Cardiac fibroblast (primary cell): ENCODE results near the gene TMEM208.

ENCODE experiments used
- DNase-seq, 2 donors: peaks; one replicate each; pipeline versions ENCODE4 v3.0.0 to v3.0.0-alpha.2; 2010; ENCODE audit warnings: low read depth in 2 of 2
- H3K4me3 ChIP-seq, 2 donors: replicated peaks in 1 of 2; 1 replicate in 1 of 2; 2 replicates in 1 of 2; pipeline ENCODE4 v1.5.1; 2011; ENCODE audit warnings: low read depth in 2 of 2, low read length in 2 of 2, mild to moderate bottlenecking in 2 of 2, moderate library complexity in 1 of 2
- TF ChIP-seq, protein P1 (sequence below): IDR thresholded peaks from one replicate; pipeline ENCODE4 v1.5.1; 2011; ENCODE audit warnings: low read depth, mild to moderate bottlenecking, low read length, inconsistent platforms

TMEM208 gene

DNA sequence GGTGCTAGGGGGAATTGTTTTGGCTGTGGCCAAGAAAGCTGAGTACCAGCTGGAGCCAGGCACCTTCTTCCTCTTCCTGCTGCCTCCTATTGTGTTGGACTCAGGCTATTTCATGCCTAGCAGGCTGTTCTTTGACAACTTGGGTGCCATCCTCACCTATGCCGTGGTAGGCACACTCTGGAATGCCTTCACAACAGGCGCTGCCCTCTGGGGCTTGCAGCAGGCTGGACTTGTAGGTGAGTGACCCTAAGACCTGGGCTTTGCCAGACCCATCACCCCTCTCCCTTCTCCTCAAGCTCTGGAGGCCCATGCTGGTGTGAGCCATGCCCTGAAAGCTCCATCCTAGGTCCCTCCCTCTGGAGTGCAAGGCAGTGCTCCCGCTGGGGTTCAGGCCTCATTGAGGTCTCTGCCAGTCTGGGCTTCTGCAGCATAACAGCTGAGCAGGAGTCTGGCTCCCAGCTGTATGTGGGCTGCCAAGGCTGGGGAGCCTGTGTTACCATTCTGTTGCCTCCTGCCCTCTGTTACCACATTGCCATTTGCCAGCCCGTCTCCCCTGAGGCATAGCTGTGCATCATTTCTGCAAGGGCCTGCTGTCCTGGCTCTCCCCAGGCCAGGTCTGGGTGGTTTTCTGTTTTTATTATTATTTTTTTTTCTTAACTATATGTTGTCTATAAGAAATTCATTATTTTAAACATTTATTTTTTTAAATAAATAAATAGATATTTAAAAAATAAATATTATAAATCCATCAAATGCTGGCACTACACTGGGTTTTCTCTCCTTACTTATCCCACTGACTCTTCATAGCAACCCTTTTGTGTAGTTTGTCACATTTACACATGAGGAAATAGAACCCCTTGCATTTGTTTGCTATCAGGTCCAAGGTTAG, 25.9 kb downstream of the TMEM208 start:
- no peak overlapping the region for H3K4me3 ChIP-seq
- TF ChIP-seq, protein P1, sequence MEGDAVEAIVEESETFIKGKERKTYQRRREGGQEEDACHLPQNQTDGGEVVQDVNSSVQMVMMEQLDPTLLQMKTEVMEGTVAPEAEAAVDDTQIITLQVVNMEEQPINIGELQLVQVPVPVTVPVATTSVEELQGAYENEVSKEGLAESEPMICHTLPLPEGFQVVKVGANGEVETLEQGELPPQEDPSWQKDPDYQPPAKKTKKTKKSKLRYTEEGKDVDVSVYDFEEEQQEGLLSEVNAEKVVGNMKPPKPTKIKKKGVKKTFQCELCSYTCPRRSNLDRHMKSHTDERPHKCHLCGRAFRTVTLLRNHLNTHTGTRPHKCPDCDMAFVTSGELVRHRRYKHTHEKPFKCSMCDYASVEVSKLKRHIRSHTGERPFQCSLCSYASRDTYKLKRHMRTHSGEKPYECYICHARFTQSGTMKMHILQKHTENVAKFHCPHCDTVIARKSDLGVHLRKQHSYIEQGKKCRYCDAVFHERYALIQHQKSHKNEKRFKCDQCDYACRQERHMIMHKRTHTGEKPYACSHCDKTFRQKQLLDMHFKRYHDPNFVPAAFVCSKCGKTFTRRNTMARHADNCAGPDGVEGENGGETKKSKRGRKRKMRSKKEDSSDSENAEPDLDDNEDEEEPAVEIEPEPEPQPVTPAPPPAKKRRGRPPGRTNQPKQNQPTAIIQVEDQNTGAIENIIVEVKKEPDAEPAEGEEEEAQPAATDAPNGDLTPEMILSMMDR = no peak
- no peak for DNase-seq

DNA sequence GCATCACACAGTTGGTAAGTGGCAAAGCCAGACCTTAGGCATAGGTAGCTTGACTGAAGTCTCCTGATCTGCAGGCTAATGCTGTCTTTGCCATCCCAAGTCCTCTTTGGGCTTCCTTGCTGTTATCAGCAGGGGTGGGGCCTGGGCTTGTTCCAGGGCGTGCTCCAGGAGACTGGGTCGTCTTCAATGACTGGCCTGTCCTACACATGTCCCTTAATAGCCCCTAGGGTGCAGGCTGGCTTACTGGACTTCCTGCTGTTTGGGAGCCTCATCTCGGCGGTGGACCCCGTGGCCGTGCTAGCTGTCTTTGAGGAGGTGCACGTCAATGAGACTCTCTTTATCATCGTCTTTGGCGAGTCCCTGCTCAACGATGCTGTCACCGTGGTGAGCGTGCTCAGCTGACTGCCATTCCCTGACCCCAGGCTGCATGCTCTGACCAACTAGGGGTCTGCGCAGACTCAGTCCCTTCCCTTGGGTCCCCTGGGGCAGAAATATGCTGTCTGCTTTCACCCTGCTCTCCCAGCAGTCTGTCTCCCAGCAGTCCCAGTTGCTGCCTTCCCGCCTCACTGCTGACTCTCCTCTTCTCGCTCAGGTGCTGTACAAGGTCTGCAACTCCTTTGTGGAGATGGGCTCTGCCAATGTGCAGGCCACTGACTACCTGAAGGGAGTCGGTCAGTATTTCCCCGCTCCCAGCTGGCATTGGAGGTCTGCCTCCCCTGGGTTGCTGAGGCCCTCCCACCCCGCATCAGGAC, 28.0 kb downstream of the TMEM208 start:
- H3K4me3 ChIP-seq = no peak overlapping the region
- DNase-seq = no peak
- TF ChIP-seq, protein P1 = no peak

DNA sequence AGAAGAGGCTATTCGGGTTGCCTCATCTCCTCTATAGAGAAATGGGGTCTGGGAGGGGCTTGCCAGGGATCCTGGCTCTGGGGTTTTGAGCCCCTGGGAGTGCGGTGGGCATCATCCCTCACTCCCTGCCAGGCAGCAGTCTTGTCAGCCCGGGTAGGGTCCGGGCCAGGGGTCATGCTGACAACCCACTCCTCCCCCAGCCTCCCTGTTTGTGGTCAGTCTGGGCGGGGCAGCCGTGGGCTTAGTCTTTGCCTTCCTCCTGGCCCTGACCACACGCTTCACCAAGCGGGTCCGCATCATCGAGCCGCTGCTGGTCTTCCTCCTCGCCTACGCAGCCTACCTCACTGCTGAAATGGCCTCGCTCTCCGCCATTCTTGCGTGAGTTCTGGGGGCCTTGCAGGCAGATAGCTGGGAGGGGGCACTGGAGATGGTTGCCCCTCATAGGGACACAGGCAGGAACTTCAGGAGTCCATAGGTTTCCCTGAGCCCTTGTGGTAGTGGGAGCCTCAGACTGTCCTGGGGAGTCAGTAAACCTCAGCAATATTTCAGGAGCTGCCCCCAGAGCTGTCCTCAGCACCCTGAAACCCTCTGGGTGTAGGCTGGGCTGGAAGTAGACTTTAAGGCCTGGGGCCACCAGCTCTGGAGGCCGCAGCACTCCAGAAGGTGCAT, 28.8 kb downstream of the TMEM208 start:
- no peak for DNase-seq

DNA sequence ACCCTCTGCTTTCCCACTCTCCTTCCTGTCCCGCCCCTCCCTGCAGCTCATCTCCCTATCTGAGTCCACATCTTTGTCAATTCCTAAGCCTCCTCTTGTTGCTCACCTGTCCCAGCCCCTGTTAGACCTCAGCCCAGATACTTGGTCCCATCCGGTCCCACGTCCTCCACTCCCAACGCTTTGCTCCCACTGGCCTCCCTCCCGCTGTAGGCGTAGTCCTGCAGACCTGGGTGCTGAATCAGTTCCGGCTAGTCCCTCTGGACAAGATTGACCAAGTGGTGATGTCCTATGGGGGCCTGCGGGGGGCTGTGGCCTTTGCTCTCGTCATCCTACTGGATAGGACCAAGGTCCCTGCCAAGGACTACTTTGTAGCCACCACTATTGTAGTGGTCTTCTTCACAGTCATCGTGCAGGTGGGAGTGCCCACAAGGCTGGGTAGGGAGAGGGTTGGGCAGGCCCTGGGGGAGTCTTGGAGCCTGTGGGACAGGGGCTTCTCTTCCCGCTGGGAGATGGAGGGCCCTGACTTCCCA, 29.8 kb downstream of the TMEM208 start:
- no peak overlapping the region for H3K4me3 ChIP-seq
- TF ChIP-seq, protein P1 = no peak
- DNase-seq = no peak

More for the DNA sequence above, 28.8 kb downstream of the TMEM208 start:
- no peak overlapping the region for H3K4me3 ChIP-seq
- TF ChIP-seq, protein P1 = no peak

DNA sequence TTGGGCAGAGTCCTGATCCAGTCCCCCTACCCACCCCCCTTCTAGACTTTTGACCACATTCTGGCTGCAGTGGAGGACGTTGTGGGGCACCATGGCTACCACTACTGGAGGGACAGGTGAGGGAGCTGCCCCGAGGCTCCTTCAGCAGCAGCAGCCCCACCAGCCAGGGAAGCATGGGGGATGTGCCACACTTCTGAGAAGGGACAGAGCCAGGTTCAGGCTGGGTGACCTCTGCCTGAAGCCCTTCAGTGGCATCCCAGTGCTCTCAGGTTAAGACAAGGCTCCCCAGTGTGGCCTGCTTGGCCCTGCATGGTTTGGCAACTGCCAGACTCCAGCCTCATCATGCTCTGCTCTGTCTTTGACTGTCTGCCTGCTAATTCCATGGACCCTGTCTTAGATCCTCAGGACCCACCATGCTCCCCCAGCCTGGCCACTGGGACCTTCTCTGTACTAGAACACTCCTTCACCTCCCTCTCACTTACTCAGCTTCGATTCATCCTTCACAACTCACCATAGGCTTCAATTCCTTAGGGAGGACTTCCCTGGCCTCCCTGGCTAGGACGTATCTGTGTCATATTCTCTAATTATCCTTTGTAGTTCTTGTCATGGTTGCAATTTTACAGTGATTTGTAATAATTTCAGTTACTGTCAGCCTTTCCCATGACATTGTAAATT, 30.7 kb downstream of the TMEM208 start:
- H3K4me3 ChIP-seq = no peak overlapping the region
- TF ChIP-seq, protein P1 = no peak
- peak in 1 of 2 donors; percentile 55 for DNase-seq
